ENCODE measurements around the gene NHEJ1. TPM values are rescaled to one million over a fixed set of nuclear protein-coding genes. Genes with fewer than 3 reads are reported as not detected.

NHEJ1 gene
- polyA plus RNA-seq, 1 donor (not counting 4 experiments of a cell fraction or from before 2014, with no cell fraction given) = 13.1 TPM

GRCh38 chr2:219027511-219028055 lies 133.0 kb downstream of the NHEJ1 start:
- TF ChIP-seq EZH2 (IDR thresholded peaks at IDR 0.05; ENCODE audit: low read length) = no peak
- TF ChIP-seq, protein P1, sequence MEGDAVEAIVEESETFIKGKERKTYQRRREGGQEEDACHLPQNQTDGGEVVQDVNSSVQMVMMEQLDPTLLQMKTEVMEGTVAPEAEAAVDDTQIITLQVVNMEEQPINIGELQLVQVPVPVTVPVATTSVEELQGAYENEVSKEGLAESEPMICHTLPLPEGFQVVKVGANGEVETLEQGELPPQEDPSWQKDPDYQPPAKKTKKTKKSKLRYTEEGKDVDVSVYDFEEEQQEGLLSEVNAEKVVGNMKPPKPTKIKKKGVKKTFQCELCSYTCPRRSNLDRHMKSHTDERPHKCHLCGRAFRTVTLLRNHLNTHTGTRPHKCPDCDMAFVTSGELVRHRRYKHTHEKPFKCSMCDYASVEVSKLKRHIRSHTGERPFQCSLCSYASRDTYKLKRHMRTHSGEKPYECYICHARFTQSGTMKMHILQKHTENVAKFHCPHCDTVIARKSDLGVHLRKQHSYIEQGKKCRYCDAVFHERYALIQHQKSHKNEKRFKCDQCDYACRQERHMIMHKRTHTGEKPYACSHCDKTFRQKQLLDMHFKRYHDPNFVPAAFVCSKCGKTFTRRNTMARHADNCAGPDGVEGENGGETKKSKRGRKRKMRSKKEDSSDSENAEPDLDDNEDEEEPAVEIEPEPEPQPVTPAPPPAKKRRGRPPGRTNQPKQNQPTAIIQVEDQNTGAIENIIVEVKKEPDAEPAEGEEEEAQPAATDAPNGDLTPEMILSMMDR (optimal IDR thresholded peaks at IDR 0.05 in 1 of 3, IDR thresholded peaks at IDR 0.05 in 1 of 3, conservative IDR thresholded peaks at IDR 0.05 in 1 of 3; ENCODE audit: extremely low read depth in 1 of 3, insufficient read depth in 2 of 3, low read length in 3 of 3) = no peak
- FAIRE-seq = no peak

DNA sequence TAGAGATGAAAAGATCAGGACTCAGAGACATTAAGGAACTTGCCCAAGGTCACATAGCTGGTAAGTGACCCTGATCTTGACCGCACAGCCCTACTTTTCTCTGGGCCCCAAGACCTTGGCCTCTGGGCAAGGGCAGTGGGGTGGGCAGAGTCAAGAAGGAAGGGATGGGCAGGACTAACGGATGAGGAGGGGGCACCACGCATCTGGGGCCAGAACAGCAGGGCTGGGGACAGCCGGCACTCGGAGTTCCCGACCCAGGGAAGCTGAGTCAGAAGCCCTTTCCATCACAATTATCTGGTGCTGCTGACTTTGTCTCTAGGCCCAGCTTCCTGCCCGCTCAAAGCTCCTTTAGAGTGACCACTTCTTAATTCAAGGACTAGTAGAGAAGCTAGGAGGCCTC lies 133.7 kb downstream of the NHEJ1 start:
- Histone ChIP-seq H3K4me3 (ENCODE audit: control insufficient read depth in 2 of 3, extremely low read depth in 1 of 3, insufficient read depth in 2 of 3, low read depth in 1 of 3, low read length in 3 of 3) (no peak overlapping the region), H3K27ac (ENCODE audit: control insufficient read depth, insufficient read depth, low read length) (no peak overlapping the region), H4K20me1 (ENCODE audit: control insufficient read depth, extremely low read depth, insufficient read depth, low read length) (no peaks in the 10 kb centered on the region), H3K36me3 (ENCODE audit: control insufficient read depth in 2 of 2, extremely low read depth in 1 of 2, insufficient read depth in 2 of 2, low read length in 2 of 2) (no peaks in the 10 kb centered on the region), H2AFZ (ENCODE audit: control insufficient read depth, low read length) (no peak overlapping the region), H3K27me3 (ENCODE audit: control insufficient read depth, extremely low read depth, insufficient read depth, low read length) (peaks cover 20% of the 10 kb centered on the region), H3K4me2 (ENCODE audit: control insufficient read depth, extremely low read depth, insufficient read depth, low read depth, low read length) (no peak overlapping the region), H3K79me2 (ENCODE audit: control insufficient read depth, insufficient read depth, low read length) (no peaks in the 10 kb centered on the region), H3K9ac (ENCODE audit: control insufficient read depth, extremely low read depth, insufficient read depth, low read length) (no peak overlapping the region), H3K4me1 (ENCODE audit: control insufficient read depth, extremely low read depth, insufficient read depth, low read length) (no peaks in the 10 kb centered on the region), H3K9me3 (ENCODE audit: control insufficient read depth, low read depth, low read length) (no peaks in the 10 kb centered on the region), H3K9me1 (ENCODE audit: control insufficient read depth, extremely low read depth, insufficient read depth, low read length) (no peaks in the 10 kb centered on the region)
- DNase-seq (ENCODE audit: low read depth, low spot score) (no peak), FAIRE-seq (no peak)
- dilution Hi-C loops (cut with MboI; ENCODE audit: extremely low pct_ligation_motif_present, low sequenced_read_pairs) = no loop called here
- TF ChIP-seq, protein P1 (optimal IDR thresholded peaks at IDR 0.05 in 1 of 3, IDR thresholded peaks at IDR 0.05 in 1 of 3, conservative IDR thresholded peaks at IDR 0.05 in 1 of 3; ENCODE audit: extremely low read depth in 1 of 3, insufficient read depth in 2 of 3, low read length in 3 of 3) = no peak
- no peak for TF ChIP-seq EZH2 (IDR thresholded peaks at IDR 0.05; ENCODE audit: low read length)

More at GRCh38 chr2:219027511-219028055, 133.0 kb downstream of the NHEJ1 start:
- no peaks in the 10 kb centered on the region for H3K79me2 ChIP-seq (ENCODE audit: control insufficient read depth, insufficient read depth, low read length)
- no peaks in the 10 kb centered on the region for H3K36me3 ChIP-seq (ENCODE audit: control insufficient read depth in 2 of 2, extremely low read depth in 1 of 2, insufficient read depth in 2 of 2, low read length in 2 of 2)
- peaks cover 18% of the 10 kb centered on the region for H3K27me3 ChIP-seq (ENCODE audit: control insufficient read depth, extremely low read depth, insufficient read depth, low read length)
- H3K4me2 ChIP-seq (ENCODE audit: control insufficient read depth, extremely low read depth, insufficient read depth, low read depth, low read length) = no peak overlapping the region
- H3K9ac ChIP-seq (ENCODE audit: control insufficient read depth, extremely low read depth, insufficient read depth, low read length) = no peak overlapping the region
- H3K9me3 ChIP-seq (ENCODE audit: control insufficient read depth, low read depth, low read length) = no peaks in the 10 kb centered on the region
- H3K27ac ChIP-seq (ENCODE audit: control insufficient read depth, insufficient read depth, low read length) = no peak overlapping the region
- dilution Hi-C loops (cut with MboI; ENCODE audit: extremely low pct_ligation_motif_present, low sequenced_read_pairs) = no loop called here
- H4K20me1 ChIP-seq (ENCODE audit: control insufficient read depth, extremely low read depth, insufficient read depth, low read length) = no peaks in the 10 kb centered on the region
- no peak overlapping the region for H3K4me3 ChIP-seq (ENCODE audit: control insufficient read depth in 2 of 3, extremely low read depth in 1 of 3, insufficient read depth in 2 of 3, low read depth in 1 of 3, low read length in 3 of 3)
- no peak overlapping the region for H2AFZ ChIP-seq (ENCODE audit: control insufficient read depth, low read length)
- H3K4me1 ChIP-seq (ENCODE audit: control insufficient read depth, extremely low read depth, insufficient read depth, low read length) = no peaks in the 10 kb centered on the region
- H3K9me1 ChIP-seq (ENCODE audit: control insufficient read depth, extremely low read depth, insufficient read depth, low read length) = no peaks in the 10 kb centered on the region
- DNase-seq (ENCODE audit: low read depth, low spot score) = no peak
